Glomerular visceral epithelial cell (primary cell): ENCODE results near the gene ST8SIA2.

ENCODE experiments used
- DNase-seq: peaks from one replicate; pipeline ENCODE4 v3.0.0-alpha.2; 2016; ENCODE audit errors: extremely low spot score

Gene ST8SIA2

GRCh38 chr15:92395098-92395635, 1.5 kb downstream of the ST8SIA2 start:
- DNase-seq, result no peak

- DNase-seq, result no peak
Observed at GRCh38 chr15:92399271-92399950, 5.7 kb downstream of the ST8SIA2 start.

- DNase-seq, result no peak
Observed at GRCh38 chr15:92400573-92400972, 6.9 kb downstream of the ST8SIA2 start.

- no peak for DNase-seq
Observed at GRCh38 chr15:92400980-92401787, 7.5 kb downstream of the ST8SIA2 start.

GRCh38 chr15:92402751-92403150, 9.1 kb downstream of the ST8SIA2 start:
- no peak for DNase-seq

DNA sequence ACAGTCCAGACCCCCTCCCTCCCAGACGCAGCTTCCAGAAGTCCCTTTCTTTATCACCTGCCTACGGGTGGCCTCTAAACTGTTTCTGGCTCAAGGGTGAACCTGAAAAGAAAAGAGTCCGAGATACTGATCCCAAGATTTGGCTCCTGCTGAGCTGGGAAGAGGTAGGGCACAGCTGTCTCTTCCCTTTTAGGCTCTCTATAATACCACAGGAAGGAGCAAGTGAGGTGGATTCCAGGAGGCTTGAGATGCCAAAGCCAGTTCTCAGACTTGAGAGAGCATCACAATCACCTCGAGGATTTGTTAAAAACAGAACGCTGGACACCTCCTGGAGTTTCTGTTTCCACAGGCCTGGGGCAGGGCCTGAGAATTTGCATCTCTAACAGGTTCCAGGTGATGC, 12.3 kb downstream of the ST8SIA2 start:
- no peak for DNase-seq

GRCh38 chr15:92407321-92407720, 13.6 kb downstream of the ST8SIA2 start:
- DNase-seq, result no peak

- DNase-seq, result no peak
Observed at GRCh38 chr15:92407916-92408315, 14.2 kb downstream of the ST8SIA2 start.

DNA sequence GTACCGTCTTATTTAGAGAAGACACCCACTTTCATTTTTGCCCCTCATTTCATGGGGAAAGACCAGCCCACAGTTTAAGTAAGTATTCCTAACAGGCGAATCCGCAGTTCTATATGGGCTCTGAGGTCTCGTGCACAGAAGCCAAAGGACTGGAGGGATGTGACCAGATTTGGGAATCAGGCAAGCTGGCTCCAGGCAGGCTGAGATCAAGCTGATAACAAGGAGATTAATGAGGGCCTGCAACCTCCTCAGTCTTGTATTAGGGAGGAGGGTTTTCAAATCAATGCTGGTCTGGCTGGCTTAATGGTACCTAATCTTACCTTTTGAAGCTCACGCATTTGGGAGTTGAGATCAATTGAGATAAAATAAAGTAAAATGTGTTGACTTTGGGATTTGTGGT, 15.3 kb downstream of the ST8SIA2 start:
- DNase-seq, result no peak

DNA sequence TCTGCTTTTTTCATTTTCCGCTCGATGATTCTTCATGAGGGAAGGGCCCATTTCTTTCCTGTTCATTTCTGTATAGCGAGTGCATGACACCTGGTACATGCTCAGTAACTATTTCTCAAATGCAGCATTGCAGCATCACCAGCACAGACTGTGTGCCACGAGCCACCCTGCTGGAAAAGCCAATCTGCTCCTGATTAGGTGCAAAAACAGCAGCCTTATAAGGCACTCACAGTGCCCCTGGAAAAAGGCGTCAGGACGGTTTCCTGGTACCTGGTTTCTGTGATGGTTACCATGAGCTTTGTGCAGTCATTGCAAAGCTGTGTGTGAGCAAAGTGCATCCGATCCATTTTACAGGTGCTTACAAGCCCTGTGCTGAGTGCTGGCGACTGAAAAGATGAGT, 15.8 kb downstream of the ST8SIA2 start:
- no peak for DNase-seq

- no peak for DNase-seq
Observed at GRCh38 chr15:92410537-92410936, 16.9 kb downstream of the ST8SIA2 start.

DNA sequence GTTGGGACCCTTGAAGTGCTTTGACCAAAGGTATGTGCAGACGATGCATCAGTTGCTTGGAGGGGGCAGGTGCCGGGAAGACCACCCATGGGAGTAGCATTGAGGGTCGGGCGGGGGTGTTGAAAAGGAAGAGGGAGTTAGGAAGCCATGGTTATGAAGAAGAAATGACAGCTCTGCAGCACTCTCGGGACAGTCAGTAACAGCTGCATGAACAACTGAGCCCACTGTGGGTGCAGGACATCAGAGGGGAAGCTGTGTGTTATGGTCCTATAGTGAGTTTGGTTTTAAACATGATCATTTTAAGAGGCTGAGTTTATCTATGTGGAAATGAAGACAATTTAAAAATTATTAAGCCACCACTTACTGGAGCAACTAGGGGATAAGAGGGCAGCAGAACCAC, 17.6 kb downstream of the ST8SIA2 start:
- DNase-seq, result no peak

GRCh38 chr15:92413510-92413909, 19.8 kb downstream of the ST8SIA2 start:
- no peak for DNase-seq

DNA sequence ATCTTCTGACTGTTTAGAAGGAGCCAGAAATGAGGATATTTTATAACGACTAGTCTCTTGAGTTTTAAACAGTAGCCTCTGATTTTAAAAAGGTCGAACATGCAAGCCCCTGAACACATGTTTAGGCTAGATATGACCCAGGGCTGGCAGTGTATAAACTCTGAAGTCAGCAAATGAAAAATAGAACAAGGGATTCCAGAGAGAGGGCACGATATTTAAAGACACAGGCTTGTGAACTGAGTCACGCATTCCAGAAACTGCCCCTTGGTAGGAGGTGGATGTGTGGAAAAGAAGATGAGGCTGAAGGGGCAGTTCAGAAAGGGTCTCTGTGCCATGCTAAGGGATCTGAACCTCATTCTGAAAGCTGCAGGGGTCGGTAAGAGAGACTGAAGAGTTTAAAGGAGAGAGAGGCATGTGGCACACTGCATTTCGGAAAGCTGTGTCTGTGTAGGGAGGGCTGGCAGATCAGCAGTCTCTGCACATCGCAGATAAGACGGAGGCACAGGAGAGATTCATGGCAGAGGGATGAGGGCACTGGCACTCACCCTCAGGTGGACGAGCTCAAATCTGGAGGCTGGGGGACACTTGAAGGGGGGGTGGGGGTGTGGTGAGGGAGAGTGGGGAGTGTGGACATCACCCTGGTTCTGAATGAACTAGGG, 22.1 kb downstream of the ST8SIA2 start:
- DNase-seq, result no peak

DNA sequence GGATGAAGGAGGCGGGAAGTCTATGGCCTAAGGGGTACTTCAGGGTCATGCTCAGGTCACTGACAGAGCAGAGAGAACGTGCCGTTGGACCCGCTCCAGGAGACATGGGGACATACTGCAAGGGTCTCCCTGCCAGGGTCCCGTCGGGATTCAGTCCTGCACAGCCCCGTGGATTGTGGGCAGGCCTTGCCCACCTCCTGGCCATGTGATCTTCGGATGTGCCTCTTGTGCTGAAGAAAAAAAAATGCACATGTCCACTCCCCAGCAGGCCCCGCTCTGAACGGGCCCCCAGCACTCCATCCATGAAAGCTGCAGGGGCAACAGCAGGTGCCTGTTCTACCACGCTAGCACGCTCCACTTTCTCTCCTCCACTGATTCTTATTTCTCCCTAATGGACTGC, 22.9 kb downstream of the ST8SIA2 start:
- no peak for DNase-seq

DNA sequence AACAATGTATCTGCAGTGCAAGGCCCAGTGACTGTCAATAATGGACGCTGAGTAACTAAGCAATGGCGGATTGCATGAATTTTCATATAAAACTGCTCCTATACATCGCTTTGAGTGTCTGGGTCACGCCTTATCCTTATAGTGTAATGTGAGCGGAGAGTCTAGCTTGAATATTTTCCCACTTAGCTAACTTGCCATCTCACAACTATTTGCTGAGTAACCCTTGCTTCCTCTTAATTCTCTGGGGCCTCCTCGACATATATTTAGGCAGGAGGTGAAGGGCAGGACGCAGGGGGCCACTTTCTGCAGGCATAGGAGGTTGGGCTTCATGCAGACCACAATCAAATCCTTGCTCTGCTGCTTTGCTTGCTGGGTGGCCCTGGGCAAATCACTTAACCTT, 24.0 kb downstream of the ST8SIA2 start:
- DNase-seq, result no peak

- no peak for DNase-seq
Observed at GRCh38 chr15:92418864-92419263, 25.2 kb downstream of the ST8SIA2 start.

GRCh38 chr15:92421976-92422375, 28.3 kb downstream of the ST8SIA2 start:
- no peak for DNase-seq

- no peak for DNase-seq
Observed at GRCh38 chr15:92425578-92426225, 32.0 kb downstream of the ST8SIA2 start.

GRCh38 chr15:92429378-92430068, 35.8 kb downstream of the ST8SIA2 start:
- peak; percentile 7 for DNase-seq

GRCh38 chr15:92430069-92430440, 36.4 kb downstream of the ST8SIA2 start:
- no peak for DNase-seq

- no peak for DNase-seq
Observed at GRCh38 chr15:92435145-92435544, 41.5 kb downstream of the ST8SIA2 start.
